Activated gamma-delta T cell treated with Interleukin-2 at 50 U/mL for 16 hours (primary cell): Measurements from ENCODE around the gene CDH7.

Experiments
- DNase-seq: peaks from one replicate; pipeline ENCODE4 v3.0.0-alpha.2; 2020

Gene CDH7

DNA sequence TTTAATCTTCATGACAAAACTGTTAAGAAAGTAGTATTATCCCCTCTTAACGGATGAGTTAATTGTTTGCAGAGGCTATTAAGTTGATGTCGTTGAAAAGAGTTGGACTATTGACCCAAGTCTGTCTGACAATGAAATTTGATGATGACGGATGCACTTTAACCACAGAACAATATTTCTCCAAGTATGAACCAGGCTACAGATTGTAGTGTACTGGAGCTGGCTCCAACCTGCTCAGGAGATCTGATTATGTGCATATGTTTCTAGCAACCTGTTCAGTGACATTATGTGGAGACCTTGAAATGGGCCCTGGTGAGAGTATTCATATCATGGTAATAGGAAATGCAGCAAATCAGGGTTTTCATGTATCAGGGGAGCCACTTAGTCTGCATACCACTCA is 174.1 kb downstream of the CDH7 start:
- DNase-seq: no peak

DNA sequence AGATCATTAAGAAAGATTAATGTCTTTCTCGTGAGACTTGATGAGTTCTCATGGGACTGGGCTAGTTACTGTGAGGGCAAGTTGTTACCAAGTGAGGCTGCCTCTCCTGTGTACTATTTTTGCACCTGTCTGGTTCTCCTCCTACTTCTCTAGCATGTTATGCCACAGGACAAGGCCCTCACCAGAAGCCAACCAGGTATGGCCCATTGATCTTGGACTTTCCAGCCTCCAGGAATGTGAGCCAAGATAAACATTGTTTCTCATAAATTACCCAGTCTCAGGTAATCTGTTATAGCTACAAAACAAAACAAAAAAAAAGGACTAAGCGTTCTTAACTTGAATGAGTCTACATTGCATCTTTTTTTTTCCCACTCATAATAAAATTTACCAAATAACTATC is 184.1 kb downstream of the CDH7 start:
- DNase-seq: no peak

DNA sequence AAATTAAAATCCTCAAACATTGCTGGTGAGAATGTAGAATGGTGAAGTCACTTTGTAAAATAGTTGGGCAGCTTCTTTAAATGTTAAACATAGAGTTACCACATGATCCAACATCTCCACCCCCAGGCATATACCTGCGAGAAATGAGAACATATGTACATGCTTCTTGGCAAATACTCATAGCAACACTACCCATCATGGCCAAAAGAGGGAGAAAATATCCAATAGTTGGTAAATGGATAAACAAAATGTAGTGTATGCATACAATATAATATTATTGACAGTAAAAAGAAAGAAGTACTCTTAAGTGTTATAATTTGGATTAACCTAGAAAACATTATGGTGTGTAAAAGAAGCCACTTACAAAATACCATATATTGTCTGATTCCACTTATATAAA is 185.9 kb downstream of the CDH7 start:
- DNase-seq: no peak

DNA sequence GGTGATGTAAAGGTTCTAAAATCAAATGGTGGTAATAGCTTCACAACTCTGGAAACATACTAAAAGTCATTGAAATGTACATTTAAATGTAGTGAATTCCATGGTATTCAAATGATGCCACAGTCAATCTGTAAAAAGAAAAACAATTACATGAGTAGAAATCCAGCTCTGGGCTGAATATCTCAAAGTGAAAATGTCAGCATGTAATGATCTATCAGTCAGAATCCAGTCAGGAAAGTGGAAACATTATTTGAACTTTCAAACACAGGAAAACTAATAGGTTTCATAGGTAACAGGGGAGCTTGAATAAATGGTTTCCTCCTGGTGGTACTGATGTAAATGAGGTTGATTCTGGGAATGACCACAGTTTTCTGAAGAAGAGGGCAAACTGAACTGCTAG is 186.4 kb downstream of the CDH7 start:
- no peak for DNase-seq

DNA sequence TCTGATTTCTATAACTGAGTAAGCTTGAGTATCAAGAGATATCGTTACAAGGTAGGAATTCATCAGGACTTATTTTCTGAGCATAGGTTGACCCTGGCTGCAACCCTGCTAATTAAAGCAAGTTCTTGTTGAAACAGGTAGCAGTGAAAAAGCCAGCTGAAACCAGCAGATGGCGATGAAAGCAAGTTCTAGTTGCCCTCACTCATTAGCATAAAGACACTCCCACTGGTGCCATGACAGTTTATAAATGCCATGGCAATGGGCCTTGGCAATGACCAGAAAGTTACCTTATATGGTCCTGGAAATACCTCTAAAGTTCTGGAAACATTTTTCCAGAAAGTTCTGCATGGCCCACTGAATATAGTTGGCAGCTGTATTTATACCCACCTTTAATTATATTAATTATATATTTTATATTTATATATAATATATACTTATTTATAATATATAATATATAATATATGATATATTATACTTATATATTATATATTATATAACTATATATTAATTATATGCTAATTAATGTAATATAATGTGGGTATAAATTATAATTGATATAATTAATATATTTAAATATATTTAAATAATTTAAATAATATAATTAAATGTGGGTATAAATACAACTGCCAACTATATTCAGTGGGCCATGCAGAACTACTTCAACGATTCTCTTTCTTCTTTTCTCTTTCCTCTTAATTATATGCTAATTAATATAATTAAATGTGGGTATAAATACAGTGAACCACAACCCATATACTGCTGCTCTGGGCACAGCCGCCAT is 188.0 kb downstream of the CDH7 start:
- DNase-seq: no peak
